IMR-90 (cell line): Measurements from ENCODE around the gene FAT2.

ENCODE experiments used
- SMC3 ChIP-seq: fragments of 150-350 bp; IDR thresholded peaks from 2 replicates; pipeline ENCODE4 v1.6.1; 2016; ENCODE audit warnings: low read depth, mild to moderate bottlenecking, antibody characterized with exemption, low read length, moderate library complexity
- TF ChIP-seq, protein P1 (sequence below): conservative IDR thresholded peaks from 2 replicates; pipeline ENCODE4 v1.5.1; 2012; ENCODE audit warnings: mild to moderate bottlenecking, low read depth, low read length, improper control_type of control experiment

DNA sequence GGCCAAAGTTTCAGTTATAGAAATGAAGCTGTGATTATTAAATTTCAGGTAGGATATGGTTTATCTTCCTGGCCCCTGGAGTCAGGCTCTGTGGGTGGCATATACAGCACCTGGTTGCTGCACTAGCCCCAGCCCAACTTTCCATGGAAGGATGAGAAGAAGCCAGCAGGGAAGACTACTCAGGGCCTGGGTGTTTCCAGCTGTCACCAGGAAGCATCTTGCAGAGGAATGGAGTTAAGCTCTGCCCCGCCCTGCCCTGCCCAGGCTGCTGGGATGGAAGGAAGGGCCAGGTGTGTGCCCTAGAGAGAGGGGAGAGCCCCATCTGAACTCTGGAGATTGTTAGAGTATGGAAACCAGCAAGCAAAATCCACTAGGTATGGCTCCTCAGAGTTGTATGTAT, 42.8 kb upstream of the FAT2 start:
- TF ChIP-seq, protein P1, sequence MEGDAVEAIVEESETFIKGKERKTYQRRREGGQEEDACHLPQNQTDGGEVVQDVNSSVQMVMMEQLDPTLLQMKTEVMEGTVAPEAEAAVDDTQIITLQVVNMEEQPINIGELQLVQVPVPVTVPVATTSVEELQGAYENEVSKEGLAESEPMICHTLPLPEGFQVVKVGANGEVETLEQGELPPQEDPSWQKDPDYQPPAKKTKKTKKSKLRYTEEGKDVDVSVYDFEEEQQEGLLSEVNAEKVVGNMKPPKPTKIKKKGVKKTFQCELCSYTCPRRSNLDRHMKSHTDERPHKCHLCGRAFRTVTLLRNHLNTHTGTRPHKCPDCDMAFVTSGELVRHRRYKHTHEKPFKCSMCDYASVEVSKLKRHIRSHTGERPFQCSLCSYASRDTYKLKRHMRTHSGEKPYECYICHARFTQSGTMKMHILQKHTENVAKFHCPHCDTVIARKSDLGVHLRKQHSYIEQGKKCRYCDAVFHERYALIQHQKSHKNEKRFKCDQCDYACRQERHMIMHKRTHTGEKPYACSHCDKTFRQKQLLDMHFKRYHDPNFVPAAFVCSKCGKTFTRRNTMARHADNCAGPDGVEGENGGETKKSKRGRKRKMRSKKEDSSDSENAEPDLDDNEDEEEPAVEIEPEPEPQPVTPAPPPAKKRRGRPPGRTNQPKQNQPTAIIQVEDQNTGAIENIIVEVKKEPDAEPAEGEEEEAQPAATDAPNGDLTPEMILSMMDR: no peak
- TF ChIP-seq SMC3: no peak
